ENCODE data around the gene ITPKC.

DNA sequence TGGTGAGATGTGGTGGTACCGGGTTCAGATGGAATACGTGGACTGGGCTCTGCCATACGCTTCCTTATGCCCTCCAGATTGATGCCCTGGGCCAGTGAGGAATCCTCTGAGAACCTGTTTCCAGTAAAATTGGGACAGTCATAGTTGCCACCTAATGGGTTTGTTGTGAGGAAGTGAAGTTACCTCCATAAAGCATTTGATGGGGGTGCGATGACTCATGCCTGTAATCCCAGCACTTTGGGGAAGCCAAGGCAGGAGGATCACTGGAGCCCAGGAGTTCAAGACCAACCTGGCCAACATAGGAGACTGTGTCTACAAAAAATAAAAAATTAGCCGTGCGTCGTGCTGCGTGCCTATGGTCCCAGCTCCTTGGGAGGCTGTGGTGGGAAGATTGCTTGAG lies 38.9 kb downstream of the ITPKC start:
- TF ChIP-seq, protein P1, sequence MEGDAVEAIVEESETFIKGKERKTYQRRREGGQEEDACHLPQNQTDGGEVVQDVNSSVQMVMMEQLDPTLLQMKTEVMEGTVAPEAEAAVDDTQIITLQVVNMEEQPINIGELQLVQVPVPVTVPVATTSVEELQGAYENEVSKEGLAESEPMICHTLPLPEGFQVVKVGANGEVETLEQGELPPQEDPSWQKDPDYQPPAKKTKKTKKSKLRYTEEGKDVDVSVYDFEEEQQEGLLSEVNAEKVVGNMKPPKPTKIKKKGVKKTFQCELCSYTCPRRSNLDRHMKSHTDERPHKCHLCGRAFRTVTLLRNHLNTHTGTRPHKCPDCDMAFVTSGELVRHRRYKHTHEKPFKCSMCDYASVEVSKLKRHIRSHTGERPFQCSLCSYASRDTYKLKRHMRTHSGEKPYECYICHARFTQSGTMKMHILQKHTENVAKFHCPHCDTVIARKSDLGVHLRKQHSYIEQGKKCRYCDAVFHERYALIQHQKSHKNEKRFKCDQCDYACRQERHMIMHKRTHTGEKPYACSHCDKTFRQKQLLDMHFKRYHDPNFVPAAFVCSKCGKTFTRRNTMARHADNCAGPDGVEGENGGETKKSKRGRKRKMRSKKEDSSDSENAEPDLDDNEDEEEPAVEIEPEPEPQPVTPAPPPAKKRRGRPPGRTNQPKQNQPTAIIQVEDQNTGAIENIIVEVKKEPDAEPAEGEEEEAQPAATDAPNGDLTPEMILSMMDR (IDR thresholded peaks at IDR 0.05): no peak
- TF ChIP-seq TAF1 (IDR thresholded peaks at IDR 0.05; ENCODE audit: borderline replicate concordance, low read depth, low read length): no peak
- TF ChIP-seq MEF2A (IDR thresholded peaks at IDR 0.05; ENCODE audit: borderline replicate concordance, low read depth): no peak
- TF ChIP-seq CHD2 (IDR thresholded peaks at IDR 0.05; ENCODE audit: low read length, partially characterized antibody): no peak
- TF ChIP-seq RAD21 (IDR thresholded peaks at IDR 0.05; ENCODE audit: low read length): no peak
- no peak for TF ChIP-seq JUND (IDR thresholded peaks at IDR 0.05)
- TF ChIP-seq EP300 (IDR thresholded peaks at IDR 0.05; ENCODE audit: borderline replicate concordance in 1 of 2, low read depth in 1 of 2, low read length in 1 of 2): no peak
- TF ChIP-seq TEAD4 (IDR thresholded peaks at IDR 0.05; ENCODE audit: borderline replicate concordance, insufficient read depth): no peak
- no peak for TF ChIP-seq RFX5 (IDR thresholded peaks at IDR 0.05; ENCODE audit: low read length)
- no peak for TF ChIP-seq NFIC (IDR thresholded peaks at IDR 0.05; ENCODE audit: borderline replicate concordance)

Data from SK-N-SH (cell line).